DMS 273 (cell line): Measurements from ENCODE around the gene TMEFF1.
"Not testable (repeated sequence)": the region's sequence is repeated elsewhere in the genome, so short reads cannot be mapped to it uniquely, and the experiment has no call there.

Source experiments
- DNase-seq: peaks from one replicate; lab custom pipeline; 2025; ENCODE audit not compliant: unreplicated experiment; lab: John Stamatoyannopoulos, UW

Gene TMEFF1

GRCh38 chr9:100472788-100473275, at the start of gene TMEFF1:
TSS of gene TMEFF1 (plus strand) at chr9:100473149. CDS start at chr9:100473545, 396 bp downstream.
- DNase-seq, result peak; percentile 86

DNA sequence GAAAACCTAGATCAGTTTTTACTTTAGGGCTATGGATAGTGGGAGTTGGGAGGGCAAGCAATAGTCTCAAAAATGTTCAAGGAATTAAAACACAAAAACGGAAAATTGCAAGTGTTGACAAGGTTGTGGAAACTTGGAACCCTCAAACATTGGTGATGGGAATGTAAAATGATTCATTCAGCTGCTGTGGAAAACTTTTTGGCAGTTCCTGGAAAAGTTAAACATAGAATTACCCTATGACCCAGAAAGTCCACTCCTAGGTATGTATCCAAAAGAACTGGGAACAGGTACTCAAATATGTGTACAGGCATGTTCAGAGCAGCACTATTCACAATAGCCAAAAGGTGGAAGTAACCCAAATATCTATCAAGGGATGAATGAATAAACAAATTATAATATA, 47.2 kb upstream of the TMEFF1 start:
- no peak for DNase-seq

- peak; percentile 52 for DNase-seq
These were observed 46.8 kb upstream of the TMEFF1 start for GRCh38 chr9:100426189-100426529.

- peak; percentile 84 for DNase-seq
These were observed 46.2 kb upstream of the TMEFF1 start, which contains the start of gene MSANTD3 for GRCh38 chr9:100426530-100427365. TSS of gene MSANTD3 (plus strand) at chr9:100427143. CDS start at chr9:100441939, 14,796 bp downstream.

DNA sequence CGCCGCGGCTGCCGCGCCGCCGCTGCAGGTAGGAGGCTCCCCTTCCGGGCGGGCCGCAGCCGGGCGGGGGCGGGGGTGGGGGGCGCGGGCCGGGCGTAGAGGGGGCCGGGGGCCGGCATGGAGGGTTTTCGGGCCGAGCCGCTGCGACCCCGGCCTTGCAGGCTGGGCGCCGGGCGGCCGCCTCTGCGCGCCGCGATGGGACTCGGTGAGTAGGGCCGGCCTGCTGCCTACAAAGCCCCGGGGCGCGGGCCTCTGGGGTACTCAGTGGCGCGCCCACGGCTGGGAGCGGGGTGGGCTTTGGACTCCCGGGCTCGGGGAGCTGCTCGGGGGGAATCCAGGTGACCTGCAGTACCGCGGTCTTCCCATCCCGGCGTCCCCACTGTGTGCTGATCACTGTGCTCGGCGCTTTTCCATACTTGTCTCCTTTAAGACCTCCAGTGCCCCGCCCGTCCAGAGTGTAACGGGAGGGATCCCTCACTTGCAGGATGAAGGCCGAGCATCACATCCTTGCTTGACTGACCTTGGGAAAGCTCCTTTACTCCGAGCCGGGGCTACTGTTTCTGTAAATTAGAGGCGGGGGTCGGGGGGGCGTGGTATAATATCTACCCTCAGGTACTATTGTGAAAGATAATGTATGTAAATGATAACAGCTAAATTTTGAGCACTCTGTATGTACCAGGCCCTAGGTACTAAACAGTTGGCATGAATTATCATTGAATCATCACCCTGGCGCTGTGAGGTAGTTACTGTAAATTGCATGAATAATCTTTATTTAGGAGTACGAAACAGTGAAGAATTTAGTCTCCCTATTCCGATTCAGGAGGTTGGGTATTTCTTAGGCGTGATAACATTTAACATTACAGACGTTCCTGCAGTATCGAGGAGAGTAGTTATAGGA, 45.3 kb upstream of the TMEFF1 start:
- DNase-seq, result peak; percentile 81

DNA sequence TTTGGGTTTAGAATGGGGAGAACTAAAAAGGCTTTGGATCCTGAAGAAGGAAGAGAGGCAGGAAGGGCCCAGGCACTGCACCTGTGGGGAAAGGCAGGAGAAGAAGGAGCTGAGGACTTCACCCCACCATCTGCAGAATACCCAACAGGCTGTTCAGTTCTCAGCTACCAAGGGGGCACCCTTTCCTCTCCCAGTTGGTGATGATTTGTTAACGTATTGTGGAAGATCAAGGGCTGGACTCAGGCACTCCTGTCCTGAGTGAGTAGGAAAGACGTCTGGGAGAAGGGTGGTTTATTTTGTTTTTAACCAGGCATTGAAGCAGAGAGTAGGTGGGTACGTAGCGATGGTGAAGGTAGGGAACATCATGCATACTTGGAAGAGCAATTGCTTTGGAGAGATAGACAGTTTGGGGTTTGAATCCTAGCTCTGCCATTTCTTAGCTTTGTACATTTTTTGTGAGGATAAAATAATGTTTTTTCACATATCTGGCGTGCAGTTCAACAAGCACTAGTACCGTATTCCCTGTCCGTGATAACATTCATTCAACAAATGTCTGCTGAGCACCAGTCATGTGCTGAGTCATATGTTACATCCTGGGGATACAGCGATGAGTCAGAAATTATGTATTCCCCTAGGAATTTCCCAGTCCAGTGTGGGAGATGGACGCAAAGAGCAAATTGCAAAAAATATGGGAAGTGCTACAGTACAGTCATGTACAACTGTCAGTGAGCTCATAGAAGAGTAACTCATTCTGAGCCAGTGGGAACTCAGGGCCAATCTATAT, 43.9 kb upstream of the TMEFF1 start:
- DNase-seq, result peak; percentile 41

- DNase-seq, result peak; percentile 58
These were observed 42.5 kb upstream of the TMEFF1 start for GRCh38 chr9:100430286-100430940.

DNA sequence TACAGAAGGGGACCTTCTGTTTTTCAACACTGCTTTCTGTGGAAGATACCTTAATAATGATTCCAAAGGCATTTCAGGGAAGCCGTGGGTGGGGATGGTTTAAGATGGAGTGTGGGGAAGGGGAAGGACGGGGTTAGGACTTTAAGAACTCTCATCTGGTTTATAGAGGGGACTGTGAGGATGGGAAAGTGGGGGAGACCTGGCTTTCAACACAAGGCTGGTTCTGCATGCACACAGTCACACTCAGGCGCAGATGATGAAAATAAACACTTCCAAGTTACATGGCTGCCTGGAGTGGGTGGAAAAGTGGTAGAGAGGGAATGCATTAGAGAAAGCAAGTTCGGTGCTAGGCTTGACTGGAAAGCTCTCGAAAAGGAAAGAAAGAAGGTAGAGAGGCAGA, 41.1 kb upstream of the TMEFF1 start:
- no peak for DNase-seq

- no peak for DNase-seq
These were observed 40.2 kb upstream of the TMEFF1 start for GRCh38 chr9:100432736-100433135.

GRCh38 chr9:100436571-100436970, 36.4 kb upstream of the TMEFF1 start:
- no peak for DNase-seq

GRCh38 chr9:100437860-100438805, 34.8 kb upstream of the TMEFF1 start:
- peak; percentile 90 for DNase-seq

GRCh38 chr9:100440071-100440470, 32.9 kb upstream of the TMEFF1 start:
- no peak for DNase-seq

DNA sequence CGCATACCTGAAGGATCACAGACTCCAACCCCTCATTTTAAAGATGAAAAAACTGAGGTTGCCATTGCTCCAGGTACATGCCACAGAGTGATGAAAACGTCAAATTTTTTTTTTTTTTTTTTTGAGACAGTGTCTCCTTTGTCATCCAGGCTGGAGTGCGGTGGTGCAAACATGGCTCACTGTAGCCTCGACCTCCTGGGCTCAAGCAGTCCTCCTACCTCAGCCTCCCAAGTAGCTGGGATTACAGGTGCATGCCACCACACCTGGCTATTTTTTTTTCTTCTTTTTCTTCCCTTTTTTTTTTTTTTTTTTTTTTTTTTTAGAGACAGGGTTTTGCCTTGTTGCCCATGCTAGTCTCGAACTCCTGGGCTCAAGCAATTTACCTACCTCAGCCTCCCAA, 32.5 kb upstream of the TMEFF1 start:
- DNase-seq, result not testable (repeated sequence)

DNA sequence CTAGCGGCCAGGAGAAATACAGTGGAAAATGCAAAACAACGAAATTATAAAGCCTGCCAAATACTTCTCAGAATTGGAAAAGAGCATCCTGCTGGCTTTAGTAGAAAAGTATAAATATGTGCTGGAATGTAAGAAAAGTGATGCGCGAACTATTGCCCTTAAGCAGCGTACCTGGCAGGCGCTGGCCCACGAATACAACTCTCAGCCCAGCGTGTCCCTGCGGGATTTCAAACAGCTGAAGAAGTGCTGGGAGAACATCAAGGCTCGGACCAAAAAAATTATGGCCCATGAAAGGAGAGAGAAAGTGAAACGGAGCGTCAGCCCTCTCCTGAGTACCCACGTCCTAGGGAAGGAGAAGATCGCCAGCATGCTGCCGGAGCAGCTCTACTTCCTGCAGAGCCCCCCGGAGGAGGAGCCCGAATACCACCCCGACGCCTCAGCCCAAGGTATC, 31.0 kb upstream of the TMEFF1 start:
- no peak for DNase-seq

- DNase-seq, result no peak
These were observed 28.9 kb upstream of the TMEFF1 start for GRCh38 chr9:100443781-100444768.

- no peak for DNase-seq
These were observed 27.6 kb upstream of the TMEFF1 start for GRCh38 chr9:100445161-100445902.

- no peak for DNase-seq
These were observed 26.9 kb upstream of the TMEFF1 start for GRCh38 chr9:100445903-100446549.
